Sigmoid colon (tissue), 7 donors: ENCODE data around the gene B3GAT1. TPM values are rescaled to one million over a fixed set of nuclear protein-coding genes. Genes with fewer than 3 reads are reported as not detected.
A peak's percentile ranks its signal among the peaks of the same experiment; 100 is the strongest.

Experiments used
- DNase-seq: peaks from one replicate; pipeline ENCODE4 v3.0.0-alpha.2; 2019
- H3K27ac ChIP-seq, 4 donors: fragments of 200-600 bp; sonication (generic); one replicate each; pipeline ENCODE4 v1.5.1; 2016 to 2019; ENCODE audit warnings: mild to moderate bottlenecking in 1 of 4
- H3K27me3 ChIP-seq, 3 donors: fragments of 200-600 bp; sonication (generic); one replicate each; pipeline ENCODE4 v1.5.1; 2019; ENCODE audit warnings: mild to moderate bottlenecking in 1 of 3
- H3K36me3 ChIP-seq, 4 donors: fragments of 200-600 bp; sonication (generic); one replicate each; pipeline ENCODE4 v1.5.1; 2016 to 2019
- H3K4me1 ChIP-seq, 4 donors: fragments of 200-600 bp; sonication (generic); one replicate each; pipeline ENCODE4 v1.5.1; 2017 to 2019
- H3K4me3 ChIP-seq, 4 donors: fragments of 200-600 bp; sonication (generic); one replicate each; pipeline ENCODE4 v1.5.1; 2017 to 2019; ENCODE audit warnings: mild to moderate bottlenecking in 2 of 4, moderate library complexity in 1 of 4
- H3K9me3 ChIP-seq, 4 donors: fragments of 200-600 bp in 3 of 4; sonication (generic) in 3 of 4; one replicate each; pipeline versions ENCODE4 v1.5.1 to v1.6.1; 2013 to 2019
- EP300 ChIP-seq, 4 donors: sonication (generic); formaldehyde crosslinking; IDR thresholded peaks; one replicate each; pipeline ENCODE4 v1.6.1; 2017; ENCODE audit warnings: antibody characterized with exemption in 4 of 4
- POLR2A ChIP-seq, 2 donors: fragments of 450-650 bp; IDR thresholded peaks; one replicate each; pipeline ENCODE4 v1.6.1; 2016; ENCODE audit warnings: antibody characterized with exemption in 2 of 2, mild to moderate bottlenecking in 2 of 2, moderate library complexity in 2 of 2
- POLR2AphosphoS5 ChIP-seq, 4 donors: sonication (generic); formaldehyde crosslinking; IDR thresholded peaks; one replicate each; pipeline ENCODE4 v1.6.1; 2017; ENCODE audit warnings: antibody characterized with exemption in 4 of 4
- WGBS, 2 donors: extraction: QIAGEN DNeasy Blood & Tissue Kit; methylation state at CpG; one replicate each; pipeline ENCODE4 v1.1.7; 2013; 5-methylcytosine and 5-hydroxymethylcytosine counted together
- intact Hi-C: fragments of 100-400 bp; cut with DNase I; formaldehyde crosslinking; loops from one replicate; pipeline ENCODE4 v1.15.1; 2023
- polyA plus RNA-seq, 3 donors: library from polyadenylated mRNA; stranded (reverse); fragments of 200-250 nt; gene quantifications; one replicate each; pipeline ENCODE4 v1.2.3, GENCODE V29; 2013
- total RNA-seq, 4 donors: library from RNA; depleted of rRNA; stranded (reverse); fragments of >200 nt; gene quantifications; one replicate each; pipeline ENCODE4 v1.1.0, GENCODE V29; 2016
- TF ChIP-seq, protein P1 (sequence below), 4 experiments: fragments of 450-650 bp in 3 of 4; fragments of 200-600 bp in 1 of 4; IDR thresholded peaks; one replicate each; pipeline ENCODE4 v1.5.1; 2016 to 2019; ENCODE audit warnings: antibody characterized with exemption in 4 of 4, mild to moderate bottlenecking in 3 of 4, moderate library complexity in 2 of 4
- donor health status: healthy with polysubstance abuse.
- donor health status: Bipolar disorder and iron deficiency.
- donor health status: healthy.

Gene B3GAT1
- total and polyA plus RNA-seq, 7 donors = 0.16 to 0.63 (median 0.27) TPM; not detected in 3

DNA sequence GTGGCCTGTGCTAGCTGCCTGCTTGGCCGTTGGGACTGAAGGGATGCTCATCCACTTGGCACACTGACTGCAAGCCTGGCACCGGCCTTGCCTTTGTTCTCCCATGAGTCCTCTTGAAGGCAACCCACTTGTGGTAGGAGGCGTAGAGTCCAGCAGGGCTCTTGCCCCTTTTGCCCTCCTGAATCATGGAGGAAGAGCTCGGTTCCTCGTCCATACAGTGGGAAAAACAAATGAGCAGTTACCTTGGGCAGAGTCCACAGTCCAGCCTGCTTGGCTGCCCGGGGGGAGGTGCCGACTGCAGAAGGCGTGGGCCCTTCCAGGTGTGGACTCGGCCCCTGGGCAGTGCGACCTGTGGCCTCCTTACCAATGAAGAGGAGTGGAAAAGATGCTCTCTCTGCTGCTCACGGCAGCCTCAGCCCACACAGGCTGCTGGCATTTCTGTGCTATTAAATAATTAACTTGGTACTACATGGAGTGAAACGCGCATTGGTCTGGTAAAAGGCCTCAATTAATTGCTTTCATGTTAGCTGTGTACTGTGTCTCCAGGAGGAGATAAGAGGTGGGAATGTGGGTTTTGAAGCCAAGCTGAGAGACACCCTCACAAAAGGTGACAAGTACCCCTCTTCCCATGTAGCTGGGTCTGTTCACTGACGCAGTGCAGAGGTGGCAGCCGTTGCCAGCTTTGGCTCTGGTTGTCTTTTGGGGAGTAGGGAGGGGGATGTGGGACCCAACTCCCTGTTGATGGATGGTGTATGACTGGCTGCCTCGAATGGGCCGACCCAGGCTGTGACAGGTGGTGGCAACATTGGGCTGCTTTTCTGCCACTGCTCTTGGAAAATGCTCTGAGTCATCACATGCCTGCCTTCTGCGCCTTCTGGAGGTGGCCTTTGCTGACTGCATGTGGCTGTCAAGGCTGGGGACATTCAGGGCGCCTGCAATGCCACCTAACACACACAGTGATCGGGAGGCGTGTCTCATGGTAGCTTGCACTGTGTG lies 26.8 kb upstream of the B3GAT1 start:
- Histone ChIP-seq H3K4me3 (no peak overlapping the region), H3K36me3 (no peaks in the 10 kb centered on the region), H3K27ac (no peak overlapping the region), H3K27me3 (peaks cover 0 to 10% (median 4%) of the 10 kb centered on the region in 3 donors), H3K9me3 (no peaks in the 10 kb centered on the region), H3K4me1 (no peaks in the 10 kb centered on the region)
- intact Hi-C loops = no loop called here
- TF ChIP-seq, protein P1, sequence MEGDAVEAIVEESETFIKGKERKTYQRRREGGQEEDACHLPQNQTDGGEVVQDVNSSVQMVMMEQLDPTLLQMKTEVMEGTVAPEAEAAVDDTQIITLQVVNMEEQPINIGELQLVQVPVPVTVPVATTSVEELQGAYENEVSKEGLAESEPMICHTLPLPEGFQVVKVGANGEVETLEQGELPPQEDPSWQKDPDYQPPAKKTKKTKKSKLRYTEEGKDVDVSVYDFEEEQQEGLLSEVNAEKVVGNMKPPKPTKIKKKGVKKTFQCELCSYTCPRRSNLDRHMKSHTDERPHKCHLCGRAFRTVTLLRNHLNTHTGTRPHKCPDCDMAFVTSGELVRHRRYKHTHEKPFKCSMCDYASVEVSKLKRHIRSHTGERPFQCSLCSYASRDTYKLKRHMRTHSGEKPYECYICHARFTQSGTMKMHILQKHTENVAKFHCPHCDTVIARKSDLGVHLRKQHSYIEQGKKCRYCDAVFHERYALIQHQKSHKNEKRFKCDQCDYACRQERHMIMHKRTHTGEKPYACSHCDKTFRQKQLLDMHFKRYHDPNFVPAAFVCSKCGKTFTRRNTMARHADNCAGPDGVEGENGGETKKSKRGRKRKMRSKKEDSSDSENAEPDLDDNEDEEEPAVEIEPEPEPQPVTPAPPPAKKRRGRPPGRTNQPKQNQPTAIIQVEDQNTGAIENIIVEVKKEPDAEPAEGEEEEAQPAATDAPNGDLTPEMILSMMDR (IDR thresholded peaks at IDR 0.05) = no peak
- TF ChIP-seq EP300 (IDR thresholded peaks at IDR 0.05) = no peak
- DNase-seq = peak; percentile 46
- 42 to 69% methylated on average over 21 of the region's 21 CpGs for WGBS, 2 donors

DNA sequence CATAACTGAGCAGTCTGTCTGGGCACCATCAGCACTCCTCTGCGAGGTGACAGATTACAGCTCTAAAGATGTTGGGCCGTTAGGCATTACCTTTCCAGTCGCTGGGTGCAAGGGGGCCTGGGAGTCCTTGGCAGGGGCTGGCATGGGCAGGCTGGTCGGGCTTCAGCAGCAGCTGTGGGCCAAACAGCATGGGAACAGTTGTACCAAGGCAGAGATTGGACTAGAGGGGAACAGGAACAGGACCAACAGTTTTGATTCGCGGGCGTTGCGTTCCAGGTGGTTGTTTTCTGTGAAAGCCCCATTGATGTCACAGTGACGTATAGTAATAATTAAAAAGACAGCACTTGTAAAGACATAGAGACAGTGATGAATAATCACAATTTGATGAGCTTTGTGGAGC lies 25.8 kb upstream of the B3GAT1 start:
- H3K4me1 ChIP-seq = no peaks in the 10 kb centered on the region
- peak; percentile 38 for DNase-seq
- no peak overlapping the region for H3K27ac ChIP-seq
- H3K9me3 ChIP-seq = no peaks in the 10 kb centered on the region
- peaks cover 0 to 10% (median 4%) of the 10 kb centered on the region in 3 donors for H3K27me3 ChIP-seq
- intact Hi-C loops = no loop called here
- H3K36me3 ChIP-seq = no peaks in the 10 kb centered on the region
- TF ChIP-seq EP300 (IDR thresholded peaks at IDR 0.05) = no peak
- TF ChIP-seq, protein P1 (IDR thresholded peaks at IDR 0.05) = no peak
- no peak for TF ChIP-seq POLR2AphosphoS5 (IDR thresholded peaks at IDR 0.05)
- TF ChIP-seq POLR2A (IDR thresholded peaks at IDR 0.05) = no peak
- H3K4me3 ChIP-seq = no peak overlapping the region
- 83 to 85% methylated on average over 9 of the region's 9 CpGs for WGBS, 2 donors

DNA sequence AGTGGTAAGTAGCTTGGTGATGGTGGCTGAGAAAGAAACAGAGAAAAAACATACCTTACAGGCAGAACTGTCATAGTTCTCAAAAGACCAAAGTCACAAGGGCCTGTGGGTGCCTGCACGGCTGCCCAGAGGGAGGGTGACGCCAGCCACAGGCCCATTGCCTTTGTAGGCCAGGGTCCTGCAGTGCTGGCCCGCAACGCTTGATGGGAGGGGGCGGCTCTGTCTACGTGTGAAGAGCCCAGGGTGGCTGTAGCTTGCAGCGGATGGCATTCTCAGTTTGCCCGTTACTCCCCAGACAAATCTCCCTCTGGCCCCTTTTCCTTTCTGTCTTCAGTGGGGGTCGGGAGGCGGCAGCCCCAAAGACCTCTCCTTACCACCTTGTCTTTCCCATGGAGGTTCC lies 24.7 kb upstream of the B3GAT1 start:
- intact Hi-C loops = no loop called here
- peak; percentile 53 for DNase-seq
- Histone ChIP-seq H3K27me3 (peaks cover 0 to 2% (median under 1%) of the 10 kb centered on the region in 3 donors), H3K27ac (no peak overlapping the region), H3K4me3 (no peak overlapping the region), H3K4me1 (no peaks in the 10 kb centered on the region), H3K9me3 (no peaks in the 10 kb centered on the region), H3K36me3 (no peaks in the 10 kb centered on the region)
- TF ChIP-seq, protein P1 (IDR thresholded peaks at IDR 0.05) = no peak
- TF ChIP-seq POLR2A (IDR thresholded peaks at IDR 0.05) (no peak), POLR2AphosphoS5 (IDR thresholded peaks at IDR 0.05) (no peak), EP300 (IDR thresholded peaks at IDR 0.05) (no peak)
- WGBS, 2 donors = 91 to 95% methylated on average over 10 of the region's 10 CpGs

- TF ChIP-seq, protein P1 (IDR thresholded peaks at IDR 0.05) = no peak
- TF ChIP-seq POLR2AphosphoS5 (IDR thresholded peaks at IDR 0.05) (no peak), EP300 (IDR thresholded peaks at IDR 0.05) (no peak), POLR2A (IDR thresholded peaks at IDR 0.05) (no peak)
- WGBS, 2 donors = 76 to 78% methylated on average over 10 of the region's 10 CpGs
- H3K4me1 ChIP-seq = no peaks in the 10 kb centered on the region
- no peaks in the 10 kb centered on the region for H3K36me3 ChIP-seq
- no peak overlapping the region for H3K27ac ChIP-seq
- H3K9me3 ChIP-seq = no peaks in the 10 kb centered on the region
- intact Hi-C loops = no loop called here
- H3K4me3 ChIP-seq = no peak overlapping the region
- peaks cover 0 to 14% (median 0%) of the 10 kb centered on the region in 3 donors for H3K27me3 ChIP-seq
- DNase-seq = no peak
Measured at GRCh38 chr11:134433806-134434205, 21.8 kb upstream of the B3GAT1 start.
